K562 (cell line): ENCODE data around the gene FMO2. TPM values are rescaled to one million over a fixed set of nuclear protein-coding genes. Genes with fewer than 3 reads are reported as not detected.

ENCODE experiments used
- ATAC-seq: fragments of 200-7000 bp; cut with Tn5 transposase; 3 replicates; pipeline ENCODE4 v1.9.1; 2020; ENCODE audit warnings: moderate library complexity
- BruUV-seq: library from RNA; stranded (reverse); fragments of 400-500 nt; replicated peaks from 2 replicates; lab custom pipeline; 2021; lab: Mats Ljungman, UMichigan
- CTCF ChIA-PET: fragments of 300-600 bp; formaldehyde crosslinking; extraction: SDS; loops from one replicate; lab custom pipeline; 2021; ENCODE audit warnings: low intra/inter-chr PET ratio; lab: Yijun Ruan, JAX
- POLR2A ChIA-PET: fragments of 300-600, 350-650 bp; sonication (Branson Sonifier 250); formaldehyde crosslinking; extraction: SDS; loops from one replicate; lab custom pipeline; 2021; ENCODE audit warnings: antibody characterized with exemption, inconsistent platforms; lab: Yijun Ruan, JAX
- DNase-seq, 4 experiments: peaks; one replicate each; pipeline versions ENCODE4 v3.0.0 to v3.0.0-alpha.2; 2011 to 2018; ENCODE audit warnings: low spot score in 3 of 4, mixed read lengths in 3 of 4; ENCODE audit errors: extremely low read depth in 1 of 4
- FAIRE-seq: peaks from 2 replicates; lab custom pipeline; 2011; peaks lifted over from hg19 to GRCh38; lab: Jason Lieb, UNC
- H2AFZ ChIP-seq: 2 replicates; pipeline ENCODE4 v1.6.0; 2011; ENCODE audit warnings: low read depth, low read length, control low read depth, inconsistent platforms
- H3K27ac ChIP-seq: fragments of 200-600 bp; 3 replicates; pipeline ENCODE4 v1.8.0; 2011; ENCODE audit warnings: low read depth, mild to moderate bottlenecking, control low read depth, inconsistent platforms, low read length, moderate library complexity, mixed read lengths; ENCODE audit errors: extremely low read depth
- H3K27me3 ChIP-seq, 2 experiments: fragments of 300-600 bp in 1 of 2; 2 replicates in 1 of 2; 3 replicates in 1 of 2; pipeline versions ENCODE4 v1.6.0 to v1.8.0; 2011; ENCODE audit warnings: inconsistent platforms in 2 of 2, low read length in 2 of 2, mild to moderate bottlenecking in 1 of 2, mixed read lengths in 1 of 2, moderate library complexity in 1 of 2; ENCODE audit not compliant: control insufficient read depth in 2 of 2, insufficient read depth in 2 of 2
- H3K36me3 ChIP-seq: fragments of 300-600 bp; 3 replicates; pipeline ENCODE4 v1.8.0; 2011; ENCODE audit warnings: mild to moderate bottlenecking, low read length, inconsistent platforms; ENCODE audit not compliant: control insufficient read depth, insufficient read depth
- H3K4me1 ChIP-seq, 2 experiments: fragments of 200-600 bp in 1 of 2; replicated peaks in 1 of 2; 2 replicates in 1 of 2; 3 replicates in 1 of 2; pipeline versions ENCODE4 v1.5.1 to v1.8.0; 2011; ENCODE audit warnings: inconsistent platforms in 2 of 2, low read length in 2 of 2, mild to moderate bottlenecking in 1 of 2, mixed read lengths in 1 of 2, moderate library complexity in 1 of 2; ENCODE audit not compliant: control insufficient read depth in 2 of 2, insufficient read depth in 2 of 2
- H3K4me2 ChIP-seq: 2 replicates; pipeline ENCODE4 v1.6.1; 2011; ENCODE audit warnings: low read length, control low read depth, inconsistent platforms, mixed read lengths; ENCODE audit not compliant: insufficient read depth
- H3K4me3 ChIP-seq: fragments of 200-600 bp; sonication (generic), shearing (Covaris generic); 2 replicates; pipeline ENCODE4 v1.5.1; 2016; ENCODE audit warnings: control low read depth, inconsistent platforms
- H3K79me2 ChIP-seq: fragments of 200-600 bp; 3 replicates; pipeline ENCODE4 v1.8.0; 2011; ENCODE audit warnings: low read length, inconsistent platforms; ENCODE audit not compliant: control insufficient read depth, insufficient read depth
- H3K9ac ChIP-seq, 2 experiments: 2 replicates each; pipeline versions ENCODE4 v1.6.0 to v1.6.1; 2011; ENCODE audit warnings: low read depth in 2 of 2, low read length in 2 of 2, control low read depth in 1 of 2, inconsistent platforms in 1 of 2, mild to moderate bottlenecking in 1 of 2, mixed read lengths in 1 of 2; ENCODE audit not compliant: insufficient read depth in 1 of 2
- H3K9me1 ChIP-seq: one replicate; pipeline ENCODE4 v1.6.0; 2011; ENCODE audit warnings: inconsistent platforms, mild to moderate bottlenecking, low read length, moderate library complexity; ENCODE audit not compliant: control insufficient read depth, insufficient read depth
- H3K9me3 ChIP-seq: replicated peaks from 2 replicates; pipeline ENCODE4 v1.5.1; 2011; ENCODE audit warnings: low read depth, low read length, inconsistent platforms; ENCODE audit not compliant: control insufficient read depth, insufficient read depth
- H4K20me1 ChIP-seq: replicated peaks from 2 replicates; pipeline ENCODE4 v1.6.1; 2011; ENCODE audit warnings: low read length, inconsistent platforms, mixed read lengths; ENCODE audit not compliant: control insufficient read depth, insufficient read depth
- ERF ChIP-seq: fragments of 450-650 bp; formaldehyde crosslinking; IDR thresholded peaks from 2 replicates; pipeline ENCODE4 v1.4.0; 2020; ENCODE audit warnings: mild to moderate bottlenecking, mixed read lengths
- FIP1L1 ChIP-seq: fragments of 200-400 bp; formaldehyde crosslinking; IDR thresholded peaks from 2 replicates; pipeline ENCODE4 v1.6.1; 2018; ENCODE audit warnings: mild to moderate bottlenecking, low read depth, low read length; ENCODE audit not compliant: poor library complexity, severe bottlenecking
- GABPB1 ChIP-seq: sonication (generic); formaldehyde crosslinking; IDR thresholded peaks from 2 replicates; pipeline ENCODE4 v1.8.0; 2022; ENCODE audit warnings: mild to moderate bottlenecking, missing genetic modification reagents
- GABPB2 ChIP-seq: fragments of 250-450 bp; sonication (Bioruptor Pico); conservative IDR thresholded peaks from 2 replicates; pipeline ENCODE4 v1.5.1; 2021; ENCODE audit warnings: mild to moderate bottlenecking
- LARP7 ChIP-seq: fragments of 450-650 bp; IDR thresholded peaks from 2 replicates; pipeline ENCODE4 v1.6.1; 2016
- MAFK ChIP-seq: IDR thresholded peaks from 2 replicates; pipeline ENCODE4 v1.6.1; 2011; ENCODE audit warnings: low read length, improper control_type of control experiment
- PRDM10 ChIP-seq: fragments of 450-650 bp; IDR thresholded peaks from 2 replicates; pipeline ENCODE4 v1.6.1; 2018; ENCODE audit not compliant: partially characterized antibody
- SMARCC2 ChIP-seq: fragments of 450-650 bp; IDR thresholded peaks from 2 replicates; pipeline ENCODE4 v1.6.1; 2017; ENCODE audit warnings: antibody characterized with exemption, moderate library complexity, mild to moderate bottlenecking, low read depth
- TFE3 ChIP-seq: fragments of 450-650 bp; formaldehyde crosslinking; IDR thresholded peaks from 2 replicates; pipeline ENCODE4 v1.4.0; 2020; ENCODE audit warnings: mild to moderate bottlenecking, mixed read lengths
- THAP7 ChIP-seq: fragments of 250-450 bp; sonication (Bioruptor Pico); IDR thresholded peaks from 2 replicates; pipeline ENCODE4 v1.5.0; 2021
- WGBS: fragments of 100-300 bp; shearing (Covaris generic); methylation state at CpG from one replicate; pipeline ENCODE4 v1.1.6; 2016; ENCODE audit warnings: low coverage, mixed read lengths; ENCODE audit not compliant: insufficient coverage; ENCODE audit errors: missing lambda C conversion rate; 5-methylcytosine and 5-hydroxymethylcytosine counted together
- in situ Hi-C: fragments of 300-500 bp; cut with MboI; formaldehyde crosslinking; loops from 4 replicates; pipeline ENCODE4 v1.15.0; 2018; ENCODE audit warnings: inconsistent platforms, mixed read lengths
- intact Hi-C: fragments of 100-400 bp; cut with micrococcal nuclease; formaldehyde crosslinking; loops from 2 replicates; pipeline ENCODE4 v1.14.2; 2022
- polyA plus RNA-seq, 8 experiments: library from polyadenylated mRNA; depleted of rRNA in 4 of 8; stranded (reverse) in 5 of 8; unstranded in 3 of 8; fragments of >200 nt; fragmentation: Nextera tagmentation in 2 of 8; fragmentation: Illumina TruSeq in 1 of 8; extraction: Ambion mirVana in 2 of 8; extraction: Trizol in 1 of 8; gene quantifications; 2 replicates each; pipeline versions ENCODE4 v1.2.1 to v1.2.3, GENCODE V29; 2011 to 2014; ENCODE audit warnings: inconsistent platforms in 1 of 8, missing spikeins in 1 of 8
- total RNA-seq, 7 experiments: library from RNA; depleted of rRNA in 6 of 7; stranded (reverse); fragments of >200 nt in 6 of 7; fragmentation: Illumina TruSeq in 2 of 7; extraction: Trizol in 2 of 7; gene quantifications; 2 replicates each; pipeline versions ENCODE4 v1.2.1 to v1.2.3, GENCODE V29; 2011 to 2021; ENCODE audit warnings: low replicate concordance in 1 of 7

FMO2 gene
- total and polyA plus RNA-seq, 9 of the 15 experiments (the other 6 are each of a cell fraction or from before 2014, with no cell fraction given) = not detected

- H4K20me1 ChIP-seq = no peaks in the 10 kb centered on the region
- no peak overlapping the region for H3K27ac ChIP-seq
- no TSS peak for BruUV-seq
- H3K36me3 ChIP-seq = no peaks in the 10 kb centered on the region
- no peak for ATAC-seq
- H3K27me3 ChIP-seq = no peaks in the 10 kb centered on the region
- no peak overlapping the region for H3K9ac ChIP-seq
- intact Hi-C loops = no loop called here
- CTCF ChIA-PET = no interaction called here
- H3K4me3 ChIP-seq = no peak overlapping the region
- H3K9me1 ChIP-seq = no peaks in the 10 kb centered on the region
- no peak for TF ChIP-seq ERF (CRISPR knock-in tag)
- no peak for TF ChIP-seq TFE3 (CRISPR knock-in tag)
- no peak for TF ChIP-seq GABPB1
- TF ChIP-seq FIP1L1 = no peak
- no peak for TF ChIP-seq PRDM10
- TF ChIP-seq MAFK = no peak
- no peak for TF ChIP-seq THAP7
- no peak for TF ChIP-seq SMARCC2
- TF ChIP-seq LARP7 = no peak
- no peak for TF ChIP-seq GABPB2 (CRISPR knock-in tag)
- TF ChIP-seq, all 486 proteins: peak for 0
- H2AFZ ChIP-seq = no peak overlapping the region
- H3K4me2 ChIP-seq = no peak overlapping the region
- H3K4me1 ChIP-seq = no peaks in the 10 kb centered on the region
- no peaks in the 10 kb centered on the region for H3K79me2 ChIP-seq
- 0 out of 2 replicates have a peak, but pooled peaks cover 2% of the 10 kb centered on the region for H3K9me3 ChIP-seq
- WGBS = 2% methylated on average over 6 of the region's 6 CpGs
- DNase-seq (no peak), FAIRE-seq (no peak)
- POLR2A ChIA-PET = no interaction called here
- in situ Hi-C loops = no loop called here
Observed at GRCh38 chr1:171141688-171142415, 43.2 kb upstream of the FMO2 start.
